Measurements from ENCODE around the gene SORCS3. TPM values are rescaled to one million over a fixed set of nuclear protein-coding genes. Genes with fewer than 3 reads are reported as not detected.

Gene SORCS3
- total RNA-seq, 2 donors from 2014 or later: 0.68 TPM; not detected in 1

- Histone ChIP-seq H3K4me3 (ENCODE audit: low read length) (no peak overlapping the region), H3K27ac (ENCODE audit: low read depth, low read length) (no peak overlapping the region), H3K27me3 (ENCODE audit: control insufficient read depth, insufficient read depth, low read length, poor library complexity, severe bottlenecking) (peaks cover 41% of the 10 kb centered on the region), H3K36me3 (ENCODE audit: control insufficient read depth, insufficient read depth, low read length) (no peaks in the 10 kb centered on the region), H3K9me3 (ENCODE audit: control insufficient read depth, low read length) (no peaks in the 10 kb centered on the region), H3K4me1 (ENCODE audit: control insufficient read depth, insufficient read depth, low read length) (no peaks in the 10 kb centered on the region), H3K9ac (ENCODE audit: extremely low read depth, low read length, poor library complexity, severe bottlenecking) (no peak overlapping the region)
- no peaks in the 10 kb centered on the region for H3K36me3 Mint-ChIP-seq (ENCODE audit: low read depth)
- WGBS, 2 experiments (ENCODE audit: insufficient coverage in 1 of 2, insufficient read length in 1 of 2): 80 to 96% methylated on average over 1 of the region's 1 CpG
- H3K27ac Mint-ChIP-seq: no peak overlapping the region
- H3K9me3 Mint-ChIP-seq: no peaks in the 10 kb centered on the region
- no peak overlapping the region for H3K4me3 Mint-ChIP-seq
- H3K27me3 Mint-ChIP-seq (ENCODE audit: insufficient read depth): peaks cover 36% of the 10 kb centered on the region
- H3K4me1 Mint-ChIP-seq: peaks cover 6% of the 10 kb centered on the region
- peak; percentile 77 for TF ChIP-seq CTCF (conservative IDR thresholded peaks at IDR 0.05)
- DNase-seq: no peak
These were observed 9.0 kb downstream of the SORCS3 start for GRCh38 chr10:104650072-104650471.

- no peak for TF ChIP-seq CTCF (conservative IDR thresholded peaks at IDR 0.05)
- no peaks in the 10 kb centered on the region for H3K36me3 ChIP-seq (ENCODE audit: control insufficient read depth, insufficient read depth, low read length)
- no peak overlapping the region for H3K27ac Mint-ChIP-seq
- peaks cover 34% of the 10 kb centered on the region for H3K27me3 ChIP-seq (ENCODE audit: control insufficient read depth, insufficient read depth, low read length, poor library complexity, severe bottlenecking)
- H3K27me3 Mint-ChIP-seq (ENCODE audit: insufficient read depth): peaks cover 29% of the 10 kb centered on the region
- H3K9ac ChIP-seq (ENCODE audit: extremely low read depth, low read length, poor library complexity, severe bottlenecking): no peak overlapping the region
- no peaks in the 10 kb centered on the region for H3K36me3 Mint-ChIP-seq (ENCODE audit: low read depth)
- no peaks in the 10 kb centered on the region for H3K4me1 ChIP-seq (ENCODE audit: control insufficient read depth, insufficient read depth, low read length)
- H3K9me3 ChIP-seq (ENCODE audit: control insufficient read depth, low read length): no peaks in the 10 kb centered on the region
- no peaks in the 10 kb centered on the region for H3K9me3 Mint-ChIP-seq
- H3K4me1 Mint-ChIP-seq: peaks cover 6% of the 10 kb centered on the region
- no peak overlapping the region for H3K27ac ChIP-seq (ENCODE audit: low read depth, low read length)
- no peak overlapping the region for H3K4me3 Mint-ChIP-seq
- no peak overlapping the region for H3K4me3 ChIP-seq (ENCODE audit: low read length)
- WGBS, 2 experiments (ENCODE audit: insufficient coverage in 1 of 2, insufficient read length in 1 of 2): 88 to 90% methylated on average over 2 to 3 of the region's 3 CpGs
- no peak for DNase-seq
These were observed 9.7 kb downstream of the SORCS3 start for GRCh38 chr10:104650635-104651331.

GRCh38 chr10:104657036-104657435 is 15.9 kb downstream of the SORCS3 start:
- no peak overlapping the region for H3K4me3 Mint-ChIP-seq
- WGBS, 2 experiments (ENCODE audit: insufficient coverage in 1 of 2, insufficient read length in 1 of 2): 84 to 89% methylated on average over 3 of the region's 3 CpGs
- H3K36me3 ChIP-seq (ENCODE audit: control insufficient read depth, insufficient read depth, low read length): no peaks in the 10 kb centered on the region
- H3K36me3 Mint-ChIP-seq (ENCODE audit: low read depth): no peaks in the 10 kb centered on the region
- no peak overlapping the region for H3K4me3 ChIP-seq (ENCODE audit: low read length)
- no peak overlapping the region for H3K27ac ChIP-seq (ENCODE audit: low read depth, low read length)
- no peak overlapping the region for H3K27ac Mint-ChIP-seq
- no peaks in the 10 kb centered on the region for H3K4me1 ChIP-seq (ENCODE audit: control insufficient read depth, insufficient read depth, low read length)
- peaks cover 6% of the 10 kb centered on the region for H3K4me1 Mint-ChIP-seq
- no peaks in the 10 kb centered on the region for H3K9me3 Mint-ChIP-seq
- TF ChIP-seq CTCF (conservative IDR thresholded peaks at IDR 0.05): no peak
- DNase-seq: no peak
- no peaks in the 10 kb centered on the region for H3K27me3 Mint-ChIP-seq (ENCODE audit: insufficient read depth)
- no peaks in the 10 kb centered on the region for H3K9me3 ChIP-seq (ENCODE audit: control insufficient read depth, low read length)
- no peak overlapping the region for H3K9ac ChIP-seq (ENCODE audit: extremely low read depth, low read length, poor library complexity, severe bottlenecking)
- H3K27me3 ChIP-seq (ENCODE audit: control insufficient read depth, insufficient read depth, low read length, poor library complexity, severe bottlenecking): no peaks in the 10 kb centered on the region

Measured in endodermal cell (in vitro differentiated cells).